CD14-positive monocyte (primary cell): Measurements from ENCODE around the gene SLC22A4. TPM values are rescaled to one million over a fixed set of nuclear protein-coding genes. Genes with fewer than 3 reads are reported as not detected.
A peak's percentile ranks its signal among the peaks of the same experiment; 100 is the strongest.

ENCODE experiments used
- DNase-seq, 3 donors: peaks; one replicate each; pipeline ENCODE4 v3.0.0-alpha.2; 2011 to 2022
- H2AFZ ChIP-seq: 2 replicates; pipeline ENCODE4 v1.6.0; 2012; ENCODE audit warnings: mild to moderate bottlenecking, low read depth, low read length, inconsistent platforms; ENCODE audit not compliant: insufficient read depth, poor library complexity, severe bottlenecking
- H3K27ac ChIP-seq, 2 donors: 1 replicate in 1 of 2; 2 replicates in 1 of 2; pipeline ENCODE4 v1.5.1; 2012 to 2013; ENCODE audit warnings: low read length in 2 of 2, control low read depth in 1 of 2, inconsistent platforms in 1 of 2, low read depth in 1 of 2, mild to moderate bottlenecking in 1 of 2
- H3K27me3 ChIP-seq, 2 donors: one replicate each; pipeline versions ENCODE4 v1.6.0 to v1.6.1; 2011 to 2013; ENCODE audit warnings: low read length in 2 of 2; ENCODE audit not compliant: control insufficient read depth in 2 of 2, insufficient read depth in 2 of 2
- H3K36me3 ChIP-seq, 2 donors: replicated peaks in 1 of 2; 1 replicate in 1 of 2; 2 replicates in 1 of 2; pipeline versions ENCODE4 v1.5.1 to v1.6.1; 2012 to 2013; ENCODE audit warnings: low read length in 2 of 2, control low read depth in 1 of 2, inconsistent platforms in 1 of 2, mild to moderate bottlenecking in 1 of 2; ENCODE audit not compliant: insufficient read depth in 2 of 2, control insufficient read depth in 1 of 2
- H3K4me1 ChIP-seq, 2 donors: 1 replicate in 1 of 2; 2 replicates in 1 of 2; pipeline versions ENCODE4 v1.5.1 to v1.6.1; 2012 to 2013; ENCODE audit warnings: low read length in 2 of 2, control low read depth in 1 of 2, inconsistent platforms in 1 of 2, mild to moderate bottlenecking in 1 of 2, moderate library complexity in 1 of 2; ENCODE audit not compliant: insufficient read depth in 2 of 2, control insufficient read depth in 1 of 2
- H3K4me2 ChIP-seq: replicated peaks from 2 replicates; pipeline ENCODE3; 2012; ENCODE audit warnings: low read length, moderate library complexity, mild to moderate bottlenecking; ENCODE audit not compliant: poor library complexity, severe bottlenecking; ENCODE audit errors: extremely low read depth
- H3K4me3 ChIP-seq, 3 experiments: fragments of 200-600 bp in 1 of 3; sonication (generic) in 1 of 3; replicated peaks in 1 of 3; 1 replicate in 2 of 3; 2 replicates in 1 of 3; pipeline ENCODE4 v1.5.1; 2011 to 2013; ENCODE audit warnings: low read length in 3 of 3, mild to moderate bottlenecking in 3 of 3, control low read depth in 2 of 3, low read depth in 2 of 3, inconsistent platforms in 1 of 3, moderate library complexity in 1 of 3
- H3K79me2 ChIP-seq: 2 replicates; pipeline ENCODE4 v1.6.0; 2012; ENCODE audit warnings: mild to moderate bottlenecking, control low read depth, inconsistent platforms, low read length, moderate library complexity; ENCODE audit not compliant: insufficient read depth
- H3K9ac ChIP-seq: 2 replicates; pipeline ENCODE4 v1.6.0; 2017; ENCODE audit warnings: low read length, mild to moderate bottlenecking; ENCODE audit not compliant: insufficient read depth, poor library complexity, severe bottlenecking
- H3K9me3 ChIP-seq, 2 donors: replicated peaks in 1 of 2; 1 replicate in 1 of 2; 2 replicates in 1 of 2; pipeline versions ENCODE4 v1.5.1 to v1.6.1; 2012 to 2013; ENCODE audit warnings: low read length in 2 of 2, control low read depth in 1 of 2; ENCODE audit not compliant: control insufficient read depth in 1 of 2, insufficient read depth in 1 of 2
- H4K20me1 ChIP-seq: 2 replicates; pipeline ENCODE4 v1.6.0; 2012; ENCODE audit warnings: mild to moderate bottlenecking, low read length, control low read depth, moderate library complexity; ENCODE audit not compliant: insufficient read depth
- H3K27ac Mint-ChIP-seq, 7 donors: one replicate each; pipeline ENCODE4 v1.8.0; 2020; ENCODE audit warnings: mild to moderate bottlenecking in 7 of 7, mixed read lengths in 7 of 7, moderate library complexity in 6 of 7, inconsistent platforms in 2 of 7
- H3K27me3 Mint-ChIP-seq, 3 donors: one replicate each; pipeline ENCODE4 v1.8.0; 2021 to 2022; ENCODE audit warnings: low read depth in 3 of 3, mild to moderate bottlenecking in 3 of 3, mixed read lengths in 3 of 3, moderate library complexity in 3 of 3, inconsistent platforms in 1 of 3
- H3K36me3 Mint-ChIP-seq, 2 donors: one replicate each; pipeline ENCODE4 v1.8.0; 2020; ENCODE audit warnings: mixed read lengths in 2 of 2, inconsistent platforms in 1 of 2, mild to moderate bottlenecking in 1 of 2
- H3K4me1 Mint-ChIP-seq: one replicate; pipeline ENCODE4 v1.8.0; 2020; ENCODE audit warnings: mild to moderate bottlenecking, mixed read lengths
- H3K4me3 Mint-ChIP-seq, 2 donors: one replicate each; pipeline ENCODE4 v1.8.0; 2020; ENCODE audit warnings: mild to moderate bottlenecking in 2 of 2, mixed read lengths in 2 of 2, moderate library complexity in 1 of 2
- H3K9me3 Mint-ChIP-seq, 7 donors: one replicate each; pipeline ENCODE4 v1.8.0; 2020 to 2022; ENCODE audit warnings: mixed read lengths in 7 of 7, mild to moderate bottlenecking in 6 of 7, moderate library complexity in 6 of 7, inconsistent platforms in 2 of 7
- CTCF ChIP-seq: fragments of 200-600 bp; IDR thresholded peaks from one replicate; pipeline ENCODE4 v1.8.0; 2022; ENCODE audit warnings: antibody characterized with exemption, mild to moderate bottlenecking
- WGBS: methylation state at CpG from one replicate; pipeline ENCODE4 v1.1.5; 2013; ENCODE audit warnings: missing lambda C conversion rate; ENCODE audit not compliant: insufficient coverage; 5-methylcytosine and 5-hydroxymethylcytosine counted together
- intact Hi-C, 2 donors: fragments of 100-400 bp; cut with micrococcal nuclease; formaldehyde crosslinking; loops; one replicate each; pipeline versions ENCODE4 v1.15.0 to v1.15.1; 2023
- polyA plus RNA-seq, 3 donors: library from polyadenylated mRNA; depleted of rRNA in 1 of 3; unstranded in 2 of 3; stranded (reverse) in 1 of 3; fragments of 300-500 nt in 2 of 3; fragments of >200 nt in 1 of 3; fragmentation: Illumina TruSeq in 2 of 3; gene quantifications; 1 replicate in 2 of 3; 2 replicates in 1 of 3; pipeline ENCODE4 v1.2.3, GENCODE V29; 2012 to 2021

The SLC22A4 gene
- polyA plus RNA-seq, 3 donors: 7.2 to 13.0 (median 12.2) TPM

- Histone ChIP-seq H3K9me3 (peaks cover 0 to 7% of the 10 kb centered on the region in 2 donors), H3K36me3 (no peaks in the 10 kb centered on the region), H4K20me1 (no peaks in the 10 kb centered on the region), H3K79me2 (no peaks in the 10 kb centered on the region), H2AFZ (no peak overlapping the region), H3K27me3 (peaks cover 10 to 34% of the 10 kb centered on the region in 2 donors), H3K27ac (no peak overlapping the region), H3K4me3 (no peak overlapping the region), H3K4me1 (peaks cover 8 to 10% of the 10 kb centered on the region in 2 donors), H3K4me2 (no peak overlapping the region), H3K9ac (no peak overlapping the region)
- Mint-ChIP-seq H3K4me1 (peaks cover 13% of the 10 kb centered on the region), H3K27me3 (peaks cover 27 to 45% (median 37%) of the 10 kb centered on the region in 3 donors), H3K9me3 (peaks cover 0 to 6% (median 2%) of the 10 kb centered on the region in 7 donors), H3K27ac (peak overlapping the region in 1 of 7 donors; percentile 53), H3K4me3 (peak overlapping the region; percentile 48 to 68), H3K36me3 (peaks cover 0 to 2% of the 10 kb centered on the region in 2 donors)
- TF ChIP-seq CTCF: no peak
- DNase-seq: no peak
- WGBS: 100% methylated on average over 3 of the region's 4 CpGs
- intact Hi-C loops: loop anchor here in 1 of 2 donors (10.0 kb wide), 1 partner anchor 449 kb away; no protein-coding TSS in a partner anchor
Observed at GRCh38 chr5:132256086-132256782, 38.0 kb upstream of the SLC22A4 start.

GRCh38 chr5:132256783-132257130 is 37.4 kb upstream of the SLC22A4 start:
- no peak for TF ChIP-seq CTCF
- Histone ChIP-seq H3K27me3 (peaks cover 10 to 34% of the 10 kb centered on the region in 2 donors), H4K20me1 (no peaks in the 10 kb centered on the region), H3K9me3 (peaks cover 0 to 7% of the 10 kb centered on the region in 2 donors), H3K4me3 (no peak overlapping the region), H3K4me2 (no peak overlapping the region), H3K79me2 (no peaks in the 10 kb centered on the region), H3K9ac (no peak overlapping the region), H2AFZ (no peak overlapping the region), H3K27ac (no peak overlapping the region), H3K4me1 (peaks cover 8 to 10% of the 10 kb centered on the region in 2 donors), H3K36me3 (no peaks in the 10 kb centered on the region)
- intact Hi-C loops: loop anchor here in 1 of 2 donors (10.0 kb wide), 1 partner anchor 448 kb away; no protein-coding TSS in a partner anchor
- peaks cover 0 to 2% of the 10 kb centered on the region in 2 donors for H3K36me3 Mint-ChIP-seq
- H3K4me3 Mint-ChIP-seq: peak overlapping the region; percentile 48 to 68
- peaks cover 13% of the 10 kb centered on the region for H3K4me1 Mint-ChIP-seq
- DNase-seq: no peak
- H3K9me3 Mint-ChIP-seq: peaks cover 0 to 6% (median 2%) of the 10 kb centered on the region in 7 donors
- WGBS: no CpG with 5 or more reads among the region's 6 CpGs
- peaks cover 27 to 44% (median 41%) of the 10 kb centered on the region in 3 donors for H3K27me3 Mint-ChIP-seq
- peak overlapping the region in 1 of 7 donors; percentile 53 for H3K27ac Mint-ChIP-seq
